Activated B cell treated with CpG ODN at 0.5 μM for 24 hours (primary cell): ENCODE measurements around the gene PSMA3. TPM values are rescaled to one million over a fixed set of nuclear protein-coding genes. Genes with fewer than 3 reads are reported as not detected.
"Not testable (repeated sequence)": the region's sequence is repeated elsewhere in the genome, so short reads cannot be mapped to it uniquely, and the experiment has no call there.

ENCODE experiments used
- ATAC-seq: fragments of 200-7000 bp; cut with Tn5 transposase; one replicate; pipeline ENCODE4 v1.10.0; 2021; ENCODE audit warnings: low read depth, mild to moderate bottlenecking, moderate library complexity
- CTCF ChIA-PET: fragments of 350-600 bp; sonication (Branson Sonifier 250); formaldehyde crosslinking; loops from one replicate; lab custom pipeline; 2021; ENCODE audit warnings: antibody characterized with exemption; lab: Charles Lee
- POLR2A ChIA-PET: fragments of 350-600 bp; sonication (Branson Sonifier 250); formaldehyde crosslinking; loops from one replicate; lab custom pipeline; 2021; ENCODE audit warnings: antibody characterized with exemption; lab: Charles Lee
- DNase-seq: peaks from one replicate; pipeline ENCODE4 v3.0.0; 2022
- H3K27ac Mint-ChIP-seq: one replicate; pipeline ENCODE4 v1.8.0; 2020; ENCODE audit warnings: mixed read lengths
- H3K27me3 Mint-ChIP-seq: one replicate; pipeline ENCODE4 v1.8.0; 2021; ENCODE audit warnings: mixed read lengths
- H3K36me3 Mint-ChIP-seq: one replicate; pipeline ENCODE4 v1.8.0; 2021; ENCODE audit warnings: low read depth, mixed read lengths
- H3K4me1 Mint-ChIP-seq: one replicate; pipeline ENCODE4 v1.8.0; 2021; ENCODE audit warnings: mixed read lengths
- H3K4me3 Mint-ChIP-seq: one replicate; pipeline ENCODE4 v1.8.0; 2020; ENCODE audit warnings: mild to moderate bottlenecking, mixed read lengths
- H3K9me3 Mint-ChIP-seq: one replicate; pipeline ENCODE4 v1.8.0; 2020; ENCODE audit warnings: mixed read lengths
- CTCF ChIP-seq: fragments of 200-600 bp; IDR thresholded peaks from one replicate; pipeline ENCODE4 v1.8.0; 2022; ENCODE audit warnings: antibody characterized with exemption, mild to moderate bottlenecking
- intact Hi-C: fragments of 100-400 bp; cut with micrococcal nuclease; formaldehyde crosslinking; loops from one replicate; pipeline ENCODE4 v1.15.1; 2024
- total RNA-seq: library from RNA; stranded (reverse); gene quantifications from 2 replicates; pipeline ENCODE4 v1.2.3, GENCODE V29; 2022

Gene PSMA3
- total RNA-seq, 1 donor from 2014 or later, result 204 TPM

GRCh38 chr14:58245562-58245961 lies 919 bp downstream of the PSMA3 start:
- Mint-ChIP-seq H3K9me3 (no peaks in the 10 kb centered on the region), H3K4me3 (peak overlapping the region; percentile 98), H3K36me3 (peaks cover 42% of the 10 kb centered on the region), H3K27me3 (no peaks in the 10 kb centered on the region), H3K27ac (peak overlapping the region; percentile 98), H3K4me1 (peaks cover 49% of the 10 kb centered on the region)
- DNase-seq (no peak), ATAC-seq (no peak)
- intact Hi-C loops, result loop anchor here (2.0 to 10.0 kb wide), 6 partner anchors 15 to 1239 kb away; partner anchors contain the start of genes AP5M1, DAAM1, EXOC5 and JKAMP
- CTCF ChIA-PET, result interaction anchor here (1.9 kb wide), 1 partner anchor 53 kb away, joined by 7 read pairs; the partner anchor contains the start of gene ARID4A
- TF ChIP-seq CTCF, result no peak
- POLR2A ChIA-PET, result interaction anchor here (1.0 to 4.4 kb wide), 4 partner anchors 12 to 182 kb away, joined by 3 to 56 read pairs (median 17); partner anchors contain the start of genes ACTR10, ARID4A, KIAA0586 and TIMM9

- Mint-ChIP-seq H3K9me3 (no peaks in the 10 kb centered on the region), H3K36me3 (peaks cover 71% of the 10 kb centered on the region), H3K4me3 (no peak overlapping the region), H3K4me1 (peaks cover 33% of the 10 kb centered on the region), H3K27ac (no peak overlapping the region), H3K27me3 (no peaks in the 10 kb centered on the region)
- intact Hi-C loops, result loop anchor here (10.0 kb wide), 1 partner anchor 1235 kb away; the partner anchor contains the start of genes JKAMP and L3HYPDH
- TF ChIP-seq CTCF, result no peak
- no peak for DNase-seq
- ChIA-PET CTCF (no interaction called here), POLR2A (no interaction called here)
- no peak for ATAC-seq
Observed at GRCh38 chr14:58249611-58250010, 5.0 kb downstream of the PSMA3 start.

- Mint-ChIP-seq H3K4me1 (no peaks in the 10 kb centered on the region), H3K27me3 (no peaks in the 10 kb centered on the region), H3K4me3 (no peak overlapping the region), H3K9me3 (no peaks in the 10 kb centered on the region), H3K27ac (no peak overlapping the region), H3K36me3 (peaks cover 64% of the 10 kb centered on the region)
- intact Hi-C loops, result no loop called here
- ATAC-seq (no peak), DNase-seq (no peak)
- ChIA-PET POLR2A (interaction anchor here (0.6 to 1.1 kb wide), 5 partner anchors 13 to 59 kb away, joined by 3 to 4 read pairs (median 3); partner anchors contain the start of genes ACTR10, ARID4A and PSMA3), CTCF (interaction anchor here (0.6 kb wide), 1 partner anchor 40 kb away, joined by 3 read pairs; the partner anchor contains the start of gene ARID4A)
- TF ChIP-seq CTCF, result no peak
Observed at GRCh38 chr14:58258156-58258555, 13.5 kb downstream of the PSMA3 start.

- H3K4me1 Mint-ChIP-seq, H3K27ac Mint-ChIP-seq, DNase-seq, POLR2A ChIA-PET, CTCF ChIA-PET, H3K9me3 Mint-ChIP-seq, H3K27me3 Mint-ChIP-seq, ATAC-seq, H3K4me3 Mint-ChIP-seq: not testable (repeated sequence)
- peaks cover 75% of the 10 kb centered on the region for H3K36me3 Mint-ChIP-seq
- intact Hi-C loops, result loop anchor here (5.0 kb wide), 1 partner anchor 35 kb away; the partner anchor contains the start of gene ARID4A
Observed at GRCh38 chr14:58262005-58262404, 17.4 kb downstream of the PSMA3 start.

GRCh38 chr14:58265401-58265800 lies 20.8 kb downstream of the PSMA3 start:
- no peak for DNase-seq
- POLR2A ChIA-PET, result no interaction called here
- TF ChIP-seq CTCF, result no peak

More at GRCh38 chr14:58265401-58265800, 20.8 kb downstream of the PSMA3 start:
- Mint-ChIP-seq H3K36me3 (peaks cover 80% of the 10 kb centered on the region), H3K4me1 (no peaks in the 10 kb centered on the region), H3K9me3 (no peaks in the 10 kb centered on the region), H3K4me3 (no peak overlapping the region), H3K27ac (no peak overlapping the region), H3K27me3 (no peaks in the 10 kb centered on the region)
- intact Hi-C loops, result no loop called here
- ATAC-seq, result no peak
- CTCF ChIA-PET, result no interaction called here
